Left ventricle myocardium inferior (tissue), 1 donor: ENCODE results near the gene BPGM. TPM values are rescaled to one million over a fixed set of nuclear protein-coding genes. Genes with fewer than 3 reads are reported as not detected.

Experiments
- DNase-seq: peaks from one replicate; pipeline ENCODE4 v3.0.0-alpha.2; 2020
- H3K27ac ChIP-seq: fragments of 200-600 bp; replicated peaks from 2 replicates; pipeline ENCODE4 v1.8.0; 2021
- H3K27me3 ChIP-seq: fragments of 200-600 bp; 2 replicates; pipeline ENCODE4 v1.8.0; 2021; ENCODE audit warnings: low read depth
- H3K36me3 ChIP-seq: fragments of 200-600 bp; 2 replicates; pipeline ENCODE4 v1.8.0; 2021
- H3K4me1 ChIP-seq: fragments of 200-600 bp; 2 replicates; pipeline ENCODE4 v1.8.0; 2021
- H3K4me3 ChIP-seq: fragments of 200-600 bp; 2 replicates; pipeline ENCODE4 v1.8.0; 2021; ENCODE audit warnings: mild to moderate bottlenecking, moderate library complexity
- H3K9me3 ChIP-seq: fragments of 200-600 bp; replicated peaks from 2 replicates; pipeline ENCODE4 v1.8.0; 2021
- CTCF ChIP-seq: fragments of 200-600 bp; IDR thresholded peaks from 2 replicates; pipeline ENCODE4 v1.8.0; 2021; ENCODE audit warnings: antibody characterized with exemption, mild to moderate bottlenecking, borderline replicate concordance
- intact Hi-C: fragments of 100-400 bp; cut with micrococcal nuclease; formaldehyde crosslinking; loops from one replicate; pipeline ENCODE4 v1.11.0; 2022
- total RNA-seq: library from RNA; stranded (reverse); fragmentation: NEBNext Ultra II Directional; extraction: Animal tissue kit (Norgen Biotek cat#: 25700); gene quantifications from one replicate; pipeline ENCODE4 v1.2.1, GENCODE V29; 2021
- donor health status: DM: no; HTN: yes; CAD: no; lungs with severe emphysema.

The BPGM gene
- total RNA-seq, 1 donor from 2014 or later, result 13.9 TPM

GRCh38 chr7:134690016-134690415 is 43.4 kb downstream of the BPGM start:
- peak overlapping the region; percentile 56 for H3K27ac ChIP-seq
- peaks cover 13% of the 10 kb centered on the region for H3K4me1 ChIP-seq
- DNase-seq, result no peak

GRCh38 chr7:134690614-134691504 is 44.2 kb downstream of the BPGM start:
- no peak overlapping the region for H3K4me3 ChIP-seq
- H3K4me1 ChIP-seq, result peaks cover 13% of the 10 kb centered on the region
- intact Hi-C loops, result loop anchor here (10.0 kb wide), 1 partner anchor 64 kb away; no protein-coding TSS in a partner anchor
- H3K9me3 ChIP-seq, result no peaks in the 10 kb centered on the region
- no peaks in the 10 kb centered on the region for H3K27me3 ChIP-seq
- DNase-seq, result no peak
- no peak for TF ChIP-seq CTCF
- H3K36me3 ChIP-seq, result no peaks in the 10 kb centered on the region
- peak overlapping the region; percentile 56 for H3K27ac ChIP-seq

More at GRCh38 chr7:134690016-134690415, 43.4 kb downstream of the BPGM start:
- peak overlapping the region; percentile 50 for H3K4me3 ChIP-seq
- H3K27me3 ChIP-seq, result no peaks in the 10 kb centered on the region
- H3K36me3 ChIP-seq, result no peaks in the 10 kb centered on the region
- intact Hi-C loops, result loop anchor here (10.0 kb wide), 1 partner anchor 65 kb away; no protein-coding TSS in a partner anchor
- no peaks in the 10 kb centered on the region for H3K9me3 ChIP-seq
- peak; percentile 67 for TF ChIP-seq CTCF

GRCh38 chr7:134691546-134692343 is 45.1 kb downstream of the BPGM start:
- Histone ChIP-seq H3K4me3 (no peak overlapping the region), H3K27ac (peak overlapping the region; percentile 56), H3K36me3 (no peaks in the 10 kb centered on the region), H3K9me3 (no peaks in the 10 kb centered on the region), H3K27me3 (no peaks in the 10 kb centered on the region), H3K4me1 (peaks cover 13% of the 10 kb centered on the region)
- TF ChIP-seq CTCF, result no peak
- intact Hi-C loops, result loop anchor here (10.0 kb wide), 1 partner anchor 63 kb away; no protein-coding TSS in a partner anchor
- no peak for DNase-seq

- Histone ChIP-seq H3K4me3 (no peak overlapping the region), H3K27me3 (no peaks in the 10 kb centered on the region), H3K9me3 (no peaks in the 10 kb centered on the region), H3K4me1 (peaks cover 13% of the 10 kb centered on the region), H3K36me3 (no peaks in the 10 kb centered on the region), H3K27ac (no peak overlapping the region)
- TF ChIP-seq CTCF, result no peak
- intact Hi-C loops, result loop anchor here (10.0 kb wide), 1 partner anchor 62 kb away; no protein-coding TSS in a partner anchor
- DNase-seq, result no peak
Observed at GRCh38 chr7:134692344-134692705, 45.7 kb downstream of the BPGM start.

DNA sequence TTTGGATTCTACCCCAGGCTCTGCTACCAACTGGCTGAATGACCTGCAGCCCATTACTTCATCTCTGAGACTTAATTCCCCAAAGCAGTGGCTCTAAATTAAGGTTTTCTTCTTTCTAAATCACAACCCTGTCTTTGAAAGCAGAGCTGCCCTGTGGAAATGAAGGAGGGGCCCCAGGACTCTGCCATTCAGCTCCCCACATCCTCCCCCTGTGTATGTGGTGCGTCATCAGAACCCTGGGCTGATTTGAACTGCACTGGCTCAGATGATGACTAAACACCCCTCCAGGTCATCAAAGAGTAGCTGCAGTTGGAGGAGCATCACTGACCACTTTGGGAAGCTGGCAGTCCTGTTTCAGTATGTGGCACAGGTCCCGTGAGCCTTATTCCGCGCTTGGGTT is 46.6 kb downstream of the BPGM start:
- DNase-seq, result no peak
- H3K4me3 ChIP-seq, result no peak overlapping the region
- intact Hi-C loops, result loop anchor here (10.0 kb wide), 1 partner anchor 62 kb away; no protein-coding TSS in a partner anchor
- TF ChIP-seq CTCF, result no peak
- peaks cover 13% of the 10 kb centered on the region for H3K4me1 ChIP-seq
- H3K36me3 ChIP-seq, result no peaks in the 10 kb centered on the region
- no peaks in the 10 kb centered on the region for H3K9me3 ChIP-seq
- H3K27me3 ChIP-seq, result no peaks in the 10 kb centered on the region
- H3K27ac ChIP-seq, result no peak overlapping the region
